K562 (cell line): ENCODE measurements around the gene NABP1. TPM values are rescaled to one million over a fixed set of nuclear protein-coding genes. Genes with fewer than 3 reads are reported as not detected.

Experiments
- ATAC-seq: fragments of 200-7000 bp; cut with Tn5 transposase; 3 replicates; pipeline ENCODE4 v1.9.1; 2020; ENCODE audit warnings: moderate library complexity
- BruUV-seq: library from RNA; stranded (reverse); fragments of 400-500 nt; replicated peaks from 2 replicates; lab custom pipeline; 2021; lab: Mats Ljungman, UMichigan
- CTCF ChIA-PET: fragments of 300-600 bp; formaldehyde crosslinking; extraction: SDS; loops from one replicate; lab custom pipeline; 2021; ENCODE audit warnings: low intra/inter-chr PET ratio; lab: Yijun Ruan, JAX
- POLR2A ChIA-PET: fragments of 300-600, 350-650 bp; sonication (Branson Sonifier 250); formaldehyde crosslinking; extraction: SDS; loops from one replicate; lab custom pipeline; 2021; ENCODE audit warnings: antibody characterized with exemption, inconsistent platforms; lab: Yijun Ruan, JAX
- DNase-seq, 4 experiments: peaks; one replicate each; pipeline versions ENCODE4 v3.0.0 to v3.0.0-alpha.2; 2011 to 2018; ENCODE audit warnings: low spot score in 3 of 4, mixed read lengths in 3 of 4; ENCODE audit errors: extremely low read depth in 1 of 4
- FAIRE-seq: peaks from 2 replicates; lab custom pipeline; 2011; peaks lifted over from hg19 to GRCh38; lab: Jason Lieb, UNC
- H2AFZ ChIP-seq: 2 replicates; pipeline ENCODE4 v1.6.0; 2011; ENCODE audit warnings: low read depth, low read length, control low read depth, inconsistent platforms
- H3K27ac ChIP-seq: fragments of 200-600 bp; 3 replicates; pipeline ENCODE4 v1.8.0; 2011; ENCODE audit warnings: low read depth, mild to moderate bottlenecking, control low read depth, inconsistent platforms, low read length, moderate library complexity, mixed read lengths; ENCODE audit errors: extremely low read depth
- H3K27me3 ChIP-seq, 2 experiments: fragments of 300-600 bp in 1 of 2; 2 replicates in 1 of 2; 3 replicates in 1 of 2; pipeline versions ENCODE4 v1.6.0 to v1.8.0; 2011; ENCODE audit warnings: inconsistent platforms in 2 of 2, low read length in 2 of 2, mild to moderate bottlenecking in 1 of 2, mixed read lengths in 1 of 2, moderate library complexity in 1 of 2; ENCODE audit not compliant: control insufficient read depth in 2 of 2, insufficient read depth in 2 of 2
- H3K36me3 ChIP-seq: fragments of 300-600 bp; 3 replicates; pipeline ENCODE4 v1.8.0; 2011; ENCODE audit warnings: mild to moderate bottlenecking, low read length, inconsistent platforms; ENCODE audit not compliant: control insufficient read depth, insufficient read depth
- H3K4me1 ChIP-seq, 2 experiments: fragments of 200-600 bp in 1 of 2; replicated peaks in 1 of 2; 2 replicates in 1 of 2; 3 replicates in 1 of 2; pipeline versions ENCODE4 v1.5.1 to v1.8.0; 2011; ENCODE audit warnings: inconsistent platforms in 2 of 2, low read length in 2 of 2, mild to moderate bottlenecking in 1 of 2, mixed read lengths in 1 of 2, moderate library complexity in 1 of 2; ENCODE audit not compliant: control insufficient read depth in 2 of 2, insufficient read depth in 2 of 2
- H3K4me2 ChIP-seq: 2 replicates; pipeline ENCODE4 v1.6.1; 2011; ENCODE audit warnings: low read length, control low read depth, inconsistent platforms, mixed read lengths; ENCODE audit not compliant: insufficient read depth
- H3K4me3 ChIP-seq: fragments of 200-600 bp; sonication (generic), shearing (Covaris generic); 2 replicates; pipeline ENCODE4 v1.5.1; 2016; ENCODE audit warnings: control low read depth, inconsistent platforms
- H3K79me2 ChIP-seq: fragments of 200-600 bp; 3 replicates; pipeline ENCODE4 v1.8.0; 2011; ENCODE audit warnings: low read length, inconsistent platforms; ENCODE audit not compliant: control insufficient read depth, insufficient read depth
- H3K9ac ChIP-seq, 2 experiments: 2 replicates each; pipeline versions ENCODE4 v1.6.0 to v1.6.1; 2011; ENCODE audit warnings: low read depth in 2 of 2, low read length in 2 of 2, control low read depth in 1 of 2, inconsistent platforms in 1 of 2, mild to moderate bottlenecking in 1 of 2, mixed read lengths in 1 of 2; ENCODE audit not compliant: insufficient read depth in 1 of 2
- H3K9me1 ChIP-seq: one replicate; pipeline ENCODE4 v1.6.0; 2011; ENCODE audit warnings: inconsistent platforms, mild to moderate bottlenecking, low read length, moderate library complexity; ENCODE audit not compliant: control insufficient read depth, insufficient read depth
- H3K9me3 ChIP-seq: replicated peaks from 2 replicates; pipeline ENCODE4 v1.5.1; 2011; ENCODE audit warnings: low read depth, low read length, inconsistent platforms; ENCODE audit not compliant: control insufficient read depth, insufficient read depth
- H4K20me1 ChIP-seq: replicated peaks from 2 replicates; pipeline ENCODE4 v1.6.1; 2011; ENCODE audit warnings: low read length, inconsistent platforms, mixed read lengths; ENCODE audit not compliant: control insufficient read depth, insufficient read depth
- ATF2 ChIP-seq: sonication (generic); formaldehyde crosslinking; IDR thresholded peaks from 2 replicates; pipeline ENCODE4 v1.8.1; 2022; ENCODE audit warnings: missing genetic modification reagents
- ATF6 ChIP-seq: sonication (generic); formaldehyde crosslinking; IDR thresholded peaks from 2 replicates; pipeline ENCODE4 v1.4.0; 2020; ENCODE audit warnings: mild to moderate bottlenecking, missing genetic modification reagents
- BACH1 ChIP-seq: fragments of 200-800 bp; sonication (Bioruptor generic); IDR thresholded peaks from 2 replicates; pipeline ENCODE4 v1.6.1; 2016; ENCODE audit warnings: missing genetic modification characterization, missing compliant biosample characterization
- BRF1 ChIP-seq: IDR thresholded peaks from 3 replicates; pipeline ENCODE4 v1.6.1; 2011; ENCODE audit warnings: borderline replicate concordance, mild to moderate bottlenecking; ENCODE audit not compliant: insufficient read length; ENCODE audit errors: extremely low read depth
- CBX2 ChIP-seq: fragments of 200-600 bp; sonication (generic); IDR thresholded peaks from one replicate; pipeline ENCODE4 v1.6.1; 2012; ENCODE audit warnings: mild to moderate bottlenecking, low read length, inconsistent platforms; ENCODE audit not compliant: insufficient read depth, poor library complexity, severe bottlenecking
- GABPB2 ChIP-seq: fragments of 250-450 bp; sonication (Bioruptor Pico); conservative IDR thresholded peaks from 2 replicates; pipeline ENCODE4 v1.5.1; 2021; ENCODE audit warnings: mild to moderate bottlenecking
- JUND ChIP-seq, 2 experiments: IDR thresholded peaks; 2 replicates in 1 of 2; 3 replicates in 1 of 2; pipeline ENCODE4 v1.6.1; 2011; ENCODE audit warnings: borderline replicate concordance in 2 of 2, low read depth in 2 of 2, low read length in 2 of 2, improper control_type of control experiment in 1 of 2, missing biosample characterization in 1 of 2, missing genetic modification characterization in 1 of 2, missing genetic modification reagents in 1 of 2
- MAFK ChIP-seq: IDR thresholded peaks from 2 replicates; pipeline ENCODE4 v1.6.1; 2011; ENCODE audit warnings: low read length, improper control_type of control experiment
- MECOM ChIP-seq: fragments of 250-450 bp; sonication (Bioruptor Pico); IDR thresholded peaks from 2 replicates; pipeline ENCODE4 v1.8.0; 2022; ENCODE audit warnings: inconsistent platforms
- MIER1 ChIP-seq: fragments of 450-650 bp; IDR thresholded peaks from 2 replicates; pipeline ENCODE4 v1.6.1; 2016; ENCODE audit warnings: antibody characterized with exemption, mild to moderate bottlenecking, low read depth
- NFRKB ChIP-seq: fragments of 450-650 bp; IDR thresholded peaks from 2 replicates; pipeline ENCODE4 v1.6.1; 2016; ENCODE audit warnings: low read depth
- RFX7 ChIP-seq: fragments of 250-450 bp; sonication (Bioruptor Pico); IDR thresholded peaks from 2 replicates; pipeline ENCODE4 v1.5.1; 2021; ENCODE audit warnings: mild to moderate bottlenecking
- RNF2 ChIP-seq: sonication (generic); IDR thresholded peaks from 2 replicates; pipeline ENCODE4 v1.6.1; 2016
- ZKSCAN8 ChIP-seq: fragments of 200-800 bp; sonication (Bioruptor generic); IDR thresholded peaks from 2 replicates; pipeline ENCODE4 v1.6.1; 2016; ENCODE audit warnings: missing genetic modification characterization, missing compliant biosample characterization
- ZNF507 ChIP-seq: conservative IDR thresholded peaks from 2 replicates; pipeline ENCODE4 v1.6.1; 2017; ENCODE audit warnings: missing genetic modification characterization, missing compliant biosample characterization
- ZNF77 ChIP-seq: fragments of 250-450 bp; sonication (Bioruptor Pico); IDR thresholded peaks from 2 replicates; pipeline ENCODE4 v1.5.0; 2020
- ZZZ3 ChIP-seq: fragments of 450-650 bp; IDR thresholded peaks from 2 replicates; pipeline ENCODE4 v1.6.1; 2016; ENCODE audit warnings: antibody characterized with exemption, mild to moderate bottlenecking, moderate library complexity
- WGBS: fragments of 100-300 bp; shearing (Covaris generic); methylation state at CpG from one replicate; pipeline ENCODE4 v1.1.6; 2016; ENCODE audit warnings: low coverage, mixed read lengths; ENCODE audit not compliant: insufficient coverage; ENCODE audit errors: missing lambda C conversion rate; 5-methylcytosine and 5-hydroxymethylcytosine counted together
- in situ Hi-C: fragments of 300-500 bp; cut with MboI; formaldehyde crosslinking; loops from 4 replicates; pipeline ENCODE4 v1.15.0; 2018; ENCODE audit warnings: inconsistent platforms, mixed read lengths
- intact Hi-C: fragments of 100-400 bp; cut with micrococcal nuclease; formaldehyde crosslinking; loops from 2 replicates; pipeline ENCODE4 v1.14.2; 2022
- polyA plus RNA-seq, 8 experiments: library from polyadenylated mRNA; depleted of rRNA in 4 of 8; stranded (reverse) in 5 of 8; unstranded in 3 of 8; fragments of >200 nt; fragmentation: Nextera tagmentation in 2 of 8; fragmentation: Illumina TruSeq in 1 of 8; extraction: Ambion mirVana in 2 of 8; extraction: Trizol in 1 of 8; gene quantifications; 2 replicates each; pipeline versions ENCODE4 v1.2.1 to v1.2.3, GENCODE V29; 2011 to 2014; ENCODE audit warnings: inconsistent platforms in 1 of 8, missing spikeins in 1 of 8
- total RNA-seq, 7 experiments: library from RNA; depleted of rRNA in 6 of 7; stranded (reverse); fragments of >200 nt in 6 of 7; fragmentation: Illumina TruSeq in 2 of 7; extraction: Trizol in 2 of 7; gene quantifications; 2 replicates each; pipeline versions ENCODE4 v1.2.1 to v1.2.3, GENCODE V29; 2011 to 2021; ENCODE audit warnings: low replicate concordance in 1 of 7
- TF ChIP-seq, protein P1 (sequence below): fragments of 450-650 bp; formaldehyde crosslinking; conservative IDR thresholded peaks from 2 replicates; pipeline ENCODE4 v1.4.0; 2022; ENCODE audit warnings: mild to moderate bottlenecking, missing genetic modification characterization

Gene NABP1
- total and polyA plus RNA-seq, 9 of the 15 experiments (the other 6 are each of a cell fraction or from before 2014, with no cell fraction given): 12.8 to 44.0 (median 20.2) TPM

GRCh38 chr2:191701696-191702095, 23.8 kb downstream of the NABP1 start:
- no peaks in the 10 kb centered on the region for H3K4me1 ChIP-seq
- in situ Hi-C loops (no loop called here), intact Hi-C loops (no loop called here)
- no peak overlapping the region for H3K4me2 ChIP-seq
- H2AFZ ChIP-seq: no peak overlapping the region
- TF ChIP-seq CBX2 (no peak), ZKSCAN8 (no peak), ATF6 (CRISPR knock-in tag) (no peak), JUND (IDR thresholded peaks at IDR 0.05; ENCODE audit: borderline replicate concordance, low read depth, low read length) (no peak), JUND (tag; IDR thresholded peaks at IDR 0.05; ENCODE audit: borderline replicate concordance, low read depth, low read length) (no peak), MAFK (no peak), NFRKB (no peak), RFX7 (CRISPR knock-in tag) (no peak), BACH1 (no peak), MECOM (no peak), MIER1 (no peak), GABPB2 (CRISPR knock-in tag) (no peak), ZNF77 (CRISPR knock-in tag) (no peak), RNF2 (no peak), BRF1 (no peak), ZZZ3 (no peak), ATF2 (CRISPR knock-in tag) (no peak), ZNF507 (tag) (no peak)
- TF ChIP-seq, protein P1, sequence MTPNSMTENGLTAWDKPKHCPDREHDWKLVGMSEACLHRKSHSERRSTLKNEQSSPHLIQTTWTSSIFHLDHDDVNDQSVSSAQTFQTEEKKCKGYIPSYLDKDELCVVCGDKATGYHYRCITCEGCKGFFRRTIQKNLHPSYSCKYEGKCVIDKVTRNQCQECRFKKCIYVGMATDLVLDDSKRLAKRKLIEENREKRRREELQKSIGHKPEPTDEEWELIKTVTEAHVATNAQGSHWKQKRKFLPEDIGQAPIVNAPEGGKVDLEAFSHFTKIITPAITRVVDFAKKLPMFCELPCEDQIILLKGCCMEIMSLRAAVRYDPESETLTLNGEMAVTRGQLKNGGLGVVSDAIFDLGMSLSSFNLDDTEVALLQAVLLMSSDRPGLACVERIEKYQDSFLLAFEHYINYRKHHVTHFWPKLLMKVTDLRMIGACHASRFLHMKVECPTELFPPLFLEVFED (CRISPR knock-in tag): no peak
- H4K20me1 ChIP-seq: no peaks in the 10 kb centered on the region
- no peak overlapping the region for H3K9ac ChIP-seq
- H3K27ac ChIP-seq: no peak overlapping the region
- no peak for DNase-seq
- ATAC-seq: no peak
- H3K9me3 ChIP-seq: peaks cover 4% of the 10 kb centered on the region; the same call in 1 of the 2 replicates
- CTCF ChIA-PET: no interaction called here
- no peaks in the 10 kb centered on the region for H3K9me1 ChIP-seq
- no peak overlapping the region for H3K4me3 ChIP-seq
- no peaks in the 10 kb centered on the region for H3K36me3 ChIP-seq
- no peaks in the 10 kb centered on the region for H3K79me2 ChIP-seq
- 11% methylated on average over 2 of the region's 2 CpGs for WGBS
- no peaks in the 10 kb centered on the region for H3K27me3 ChIP-seq
- no peak for FAIRE-seq
- BruUV-seq: no TSS peak
- POLR2A ChIA-PET: interaction anchor here (1.4 to 2.0 kb wide), 3 partner anchors 10 to 22 kb away, joined by 4 to 5 read pairs (median 5); no protein-coding TSS in a partner anchor
